ENCODE results near the gene SNRNP35. TPM values are rescaled to one million over a fixed set of nuclear protein-coding genes. Genes with fewer than 3 reads are reported as not detected.
"Not testable (repeated sequence)": the region's sequence is repeated elsewhere in the genome, so short reads cannot be mapped to it uniquely, and the experiment has no call there.

SNRNP35 gene
- total RNA-seq, 1 experiment from 2014 or later = 20.6 TPM

- H3K4me3 ChIP-seq (ENCODE audit: low read depth, low read length, poor library complexity, severe bottlenecking) = no peak overlapping the region
- no peak overlapping the region for H3K27ac ChIP-seq (ENCODE audit: low read depth, low read length, poor library complexity, severe bottlenecking)
- ChIA-PET CTCF (no interaction called here), POLR2A (ENCODE audit: low non-redundant PET) (no interaction called here)
- H3K9me3 ChIP-seq (ENCODE audit: low read depth, low read length, poor library complexity, severe bottlenecking) = no peaks in the 10 kb centered on the region
- no TSS peak for BruUV-seq (replicated peaks)
- no peak for TF ChIP-seq EZH2 (IDR thresholded peaks at IDR 0.05; ENCODE audit: borderline replicate concordance, low read depth, low read length, poor library complexity, severe bottlenecking)
- no peak for TF ChIP-seq CTCF (conservative IDR thresholded peaks at IDR 0.05; ENCODE audit: low read depth, low read length)
- no peak for DNase-seq (ENCODE audit: low spot score)
- no peaks in the 10 kb centered on the region for H3K36me3 ChIP-seq (ENCODE audit: insufficient read depth, low read length, poor library complexity, severe bottlenecking)
- intact Hi-C loops (cut with micrococcal nuclease; ENCODE audit: unreplicated experiment) = no loop called here
- no peaks in the 10 kb centered on the region for H3K4me1 ChIP-seq (ENCODE audit: insufficient read depth, low read length, poor library complexity, severe bottlenecking)
- H3K27me3 ChIP-seq (replicated peaks; ENCODE audit: insufficient read depth, low read depth, low read length, poor library complexity) = no peaks in the 10 kb centered on the region
Observed at GRCh38 chr12:123491056-123491455, 33.1 kb downstream of the SNRNP35 start.

- ChIA-PET CTCF (no interaction called here), POLR2A (ENCODE audit: low non-redundant PET) (no interaction called here)
- no TSS peak for BruUV-seq (replicated peaks)
- no peak for DNase-seq (ENCODE audit: low spot score)
- Histone ChIP-seq H3K4me1 (ENCODE audit: insufficient read depth, low read length, poor library complexity, severe bottlenecking) (no peaks in the 10 kb centered on the region), H3K27me3 (replicated peaks; ENCODE audit: insufficient read depth, low read depth, low read length, poor library complexity) (no peaks in the 10 kb centered on the region), H3K9me3 (ENCODE audit: low read depth, low read length, poor library complexity, severe bottlenecking) (no peaks in the 10 kb centered on the region), H3K36me3 (ENCODE audit: insufficient read depth, low read length, poor library complexity, severe bottlenecking) (no peaks in the 10 kb centered on the region), H3K27ac (ENCODE audit: low read depth, low read length, poor library complexity, severe bottlenecking) (no peak overlapping the region), H3K4me3 (ENCODE audit: low read depth, low read length, poor library complexity, severe bottlenecking) (no peak overlapping the region)
- TF ChIP-seq EZH2 (IDR thresholded peaks at IDR 0.05; ENCODE audit: borderline replicate concordance, low read depth, low read length, poor library complexity, severe bottlenecking) (no peak), CTCF (conservative IDR thresholded peaks at IDR 0.05; ENCODE audit: low read depth, low read length) (no peak)
- intact Hi-C loops (cut with micrococcal nuclease; ENCODE audit: unreplicated experiment) = no loop called here
Observed at GRCh38 chr12:123491481-123491880, 33.5 kb downstream of the SNRNP35 start.

- POLR2A ChIA-PET (ENCODE audit: low non-redundant PET); H3K4me1 ChIP-seq (ENCODE audit: insufficient read depth, low read length, poor library complexity, severe bottlenecking); BruUV-seq (replicated peaks): not testable (repeated sequence)
Observed at GRCh38 chr12:123492339-123493039, 34.5 kb downstream of the SNRNP35 start.

More at GRCh38 chr12:123492339-123493039, 34.5 kb downstream of the SNRNP35 start:
- CTCF ChIA-PET; H3K36me3 ChIP-seq (ENCODE audit: insufficient read depth, low read length, poor library complexity, severe bottlenecking); H3K27me3 ChIP-seq (replicated peaks; ENCODE audit: insufficient read depth, low read depth, low read length, poor library complexity); H3K27ac ChIP-seq (ENCODE audit: low read depth, low read length, poor library complexity, severe bottlenecking); H3K9me3 ChIP-seq (ENCODE audit: low read depth, low read length, poor library complexity, severe bottlenecking); H3K4me3 ChIP-seq (ENCODE audit: low read depth, low read length, poor library complexity, severe bottlenecking); intact Hi-C loops (cut with micrococcal nuclease; ENCODE audit: unreplicated experiment); DNase-seq (ENCODE audit: low spot score): not testable (repeated sequence)

All from A673 (cell line).